Ascending aorta (tissue), 2 donors: ENCODE results near the gene CEP131. TPM values are rescaled to one million over a fixed set of nuclear protein-coding genes. Genes with fewer than 3 reads are reported as not detected.

ENCODE experiments used
- DNase-seq, 2 donors: peaks; one replicate each; pipeline ENCODE4 v3.0.0-alpha.2; 2019; ENCODE audit warnings: low spot score in 2 of 2
- H3K27ac ChIP-seq, 2 donors: fragments of 200-600 bp; sonication (generic); one replicate each; pipeline ENCODE4 v1.5.1; 2016 to 2017; ENCODE audit warnings: mild to moderate bottlenecking in 1 of 2
- H3K27me3 ChIP-seq: fragments of 200-600 bp; sonication (generic); one replicate; pipeline ENCODE4 v1.5.1; 2017
- H3K36me3 ChIP-seq, 2 donors: fragments of 200-600 bp; sonication (generic); one replicate each; pipeline ENCODE4 v1.5.1; 2016
- H3K4me1 ChIP-seq, 2 donors: fragments of 200-600 bp; sonication (generic); one replicate each; pipeline ENCODE4 v1.5.1; 2016 to 2017; ENCODE audit warnings: mild to moderate bottlenecking in 1 of 2
- H3K4me3 ChIP-seq, 2 donors: fragments of 200-600 bp; sonication (generic); one replicate each; pipeline ENCODE4 v1.5.1; 2016 to 2017; ENCODE audit warnings: mild to moderate bottlenecking in 1 of 2
- H3K9me3 ChIP-seq, 2 donors: fragments of 200-600 bp; sonication (generic); one replicate each; pipeline ENCODE4 v1.5.1; 2016
- intact Hi-C: fragments of 100-400 bp; cut with DNase I; formaldehyde crosslinking; loops from one replicate; pipeline ENCODE4 v1.15.1; 2023
- total RNA-seq: library from RNA; depleted of rRNA; stranded (reverse); fragments of >200 nt; gene quantifications from one replicate; pipeline ENCODE4 v1.1.0, GENCODE V29; 2016
- TF ChIP-seq, protein P1 (sequence below), 3 experiments: fragments of 200-600 bp in 2 of 3; fragments of 450-650 bp in 1 of 3; sonication (generic) in 2 of 3; IDR thresholded peaks; one replicate each; pipeline ENCODE4 v1.5.1; 2016 to 2019; ENCODE audit warnings: antibody characterized with exemption in 3 of 3, mild to moderate bottlenecking in 1 of 3, moderate library complexity in 1 of 3

Gene CEP131
- total RNA-seq, 1 donor from 2014 or later = 6.7 TPM

DNA sequence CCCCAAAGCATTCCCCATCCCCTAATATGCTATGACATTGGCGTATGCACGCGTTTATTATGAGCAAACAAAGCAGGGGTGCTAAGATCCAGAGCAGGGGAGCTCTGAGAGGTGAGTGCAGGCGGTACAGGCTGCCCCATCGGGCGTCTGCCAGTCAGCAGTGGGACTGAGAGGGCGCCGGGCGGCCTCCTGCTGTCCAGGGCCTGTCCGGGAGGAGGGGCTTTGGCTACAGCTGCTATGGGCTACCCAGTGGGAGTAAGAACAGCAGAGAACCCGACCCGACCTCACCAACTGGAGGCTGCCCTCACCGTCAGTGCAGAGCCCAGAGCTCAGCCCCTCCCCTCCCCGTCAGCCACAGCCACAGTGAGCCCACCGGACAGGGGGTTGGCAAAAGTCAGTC lies 38.2 kb downstream of the CEP131 start:
- Histone ChIP-seq H3K9me3 (no peaks in the 10 kb centered on the region), H3K27me3 (no peaks in the 10 kb centered on the region), H3K4me1 (no peaks in the 10 kb centered on the region), H3K27ac (no peak overlapping the region), H3K36me3 (no peaks in the 10 kb centered on the region), H3K4me3 (no peak overlapping the region)
- DNase-seq = no peak
- TF ChIP-seq, protein P1, sequence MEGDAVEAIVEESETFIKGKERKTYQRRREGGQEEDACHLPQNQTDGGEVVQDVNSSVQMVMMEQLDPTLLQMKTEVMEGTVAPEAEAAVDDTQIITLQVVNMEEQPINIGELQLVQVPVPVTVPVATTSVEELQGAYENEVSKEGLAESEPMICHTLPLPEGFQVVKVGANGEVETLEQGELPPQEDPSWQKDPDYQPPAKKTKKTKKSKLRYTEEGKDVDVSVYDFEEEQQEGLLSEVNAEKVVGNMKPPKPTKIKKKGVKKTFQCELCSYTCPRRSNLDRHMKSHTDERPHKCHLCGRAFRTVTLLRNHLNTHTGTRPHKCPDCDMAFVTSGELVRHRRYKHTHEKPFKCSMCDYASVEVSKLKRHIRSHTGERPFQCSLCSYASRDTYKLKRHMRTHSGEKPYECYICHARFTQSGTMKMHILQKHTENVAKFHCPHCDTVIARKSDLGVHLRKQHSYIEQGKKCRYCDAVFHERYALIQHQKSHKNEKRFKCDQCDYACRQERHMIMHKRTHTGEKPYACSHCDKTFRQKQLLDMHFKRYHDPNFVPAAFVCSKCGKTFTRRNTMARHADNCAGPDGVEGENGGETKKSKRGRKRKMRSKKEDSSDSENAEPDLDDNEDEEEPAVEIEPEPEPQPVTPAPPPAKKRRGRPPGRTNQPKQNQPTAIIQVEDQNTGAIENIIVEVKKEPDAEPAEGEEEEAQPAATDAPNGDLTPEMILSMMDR (IDR thresholded peaks at IDR 0.05) = no peak
- intact Hi-C loops = no loop called here

DNA sequence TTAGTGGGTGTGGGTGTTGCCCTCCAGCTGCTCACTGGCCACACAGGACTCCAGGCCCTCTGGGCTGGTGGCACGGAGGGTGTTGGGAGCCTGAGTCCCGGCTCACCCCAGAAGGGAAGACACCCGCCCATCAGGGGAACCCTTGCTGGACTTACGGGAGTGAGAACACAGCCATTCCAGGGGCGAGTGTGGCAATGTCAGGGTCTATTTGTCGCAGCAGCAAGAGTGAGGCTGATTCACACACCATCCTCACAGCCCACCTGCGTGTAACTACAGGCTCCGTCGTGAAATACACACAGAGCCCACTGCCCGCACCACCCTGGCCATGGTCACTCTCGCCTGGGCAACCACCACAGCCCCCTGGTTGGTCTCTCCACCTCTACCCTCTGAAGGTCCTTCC lies 39.0 kb downstream of the CEP131 start:
- no peak for DNase-seq
- no peaks in the 10 kb centered on the region for H3K36me3 ChIP-seq
- no peak overlapping the region for H3K4me3 ChIP-seq
- intact Hi-C loops = no loop called here
- no peak overlapping the region for H3K27ac ChIP-seq
- H3K4me1 ChIP-seq = no peaks in the 10 kb centered on the region
- TF ChIP-seq, protein P1 (IDR thresholded peaks at IDR 0.05) = no peak
- H3K9me3 ChIP-seq = no peaks in the 10 kb centered on the region
- H3K27me3 ChIP-seq = no peaks in the 10 kb centered on the region

DNA sequence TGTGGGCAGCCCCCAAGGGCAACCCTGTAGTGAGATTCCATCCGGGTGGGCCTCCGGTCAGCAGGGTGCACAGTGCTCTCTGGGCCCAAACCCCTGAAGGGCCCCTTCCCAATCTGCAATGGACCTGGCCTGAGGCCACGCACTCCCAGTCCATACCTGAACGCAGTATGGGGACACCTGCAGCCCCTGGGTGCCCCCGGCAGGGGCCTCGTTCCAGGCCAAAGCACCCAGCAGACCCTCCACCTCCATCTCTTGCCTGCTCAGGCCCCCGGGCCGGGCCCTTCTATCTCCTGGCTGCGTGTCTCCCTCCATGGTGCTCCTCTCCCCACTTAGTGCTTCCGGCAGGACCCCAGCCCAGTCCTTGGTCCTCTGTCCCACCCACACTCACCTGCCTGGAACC lies 39.4 kb downstream of the CEP131 start:
- Histone ChIP-seq H3K4me3 (no peak overlapping the region), H3K27me3 (no peaks in the 10 kb centered on the region), H3K36me3 (no peaks in the 10 kb centered on the region), H3K9me3 (no peaks in the 10 kb centered on the region), H3K4me1 (no peaks in the 10 kb centered on the region), H3K27ac (no peak overlapping the region)
- intact Hi-C loops = no loop called here
- TF ChIP-seq, protein P1 (IDR thresholded peaks at IDR 0.05) = no peak
- no peak for DNase-seq

DNA sequence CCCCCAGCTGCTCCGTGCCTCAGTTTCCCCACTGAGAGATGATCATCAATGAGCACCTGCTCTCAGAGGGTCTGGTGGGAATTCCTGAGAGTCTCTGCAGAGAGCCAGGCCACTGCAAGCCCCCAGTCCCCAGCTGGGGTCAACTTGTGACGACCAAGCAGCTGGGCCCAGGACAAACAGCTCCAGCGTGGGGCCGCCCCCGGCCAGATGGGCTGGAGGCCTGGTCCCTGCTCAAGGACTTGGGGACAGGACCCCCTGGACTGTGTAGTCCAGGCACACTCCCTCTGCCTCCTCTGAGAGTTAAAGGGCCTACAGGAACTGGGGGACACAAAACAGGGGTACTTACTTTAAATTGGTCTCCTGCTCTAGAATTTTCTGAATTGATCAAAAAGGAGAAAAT lies 40.2 kb downstream of the CEP131 start:
- Histone ChIP-seq H3K4me3 (no peak overlapping the region), H3K27me3 (no peaks in the 10 kb centered on the region), H3K4me1 (no peaks in the 10 kb centered on the region), H3K36me3 (no peaks in the 10 kb centered on the region), H3K9me3 (no peaks in the 10 kb centered on the region), H3K27ac (no peak overlapping the region)
- TF ChIP-seq, protein P1 (IDR thresholded peaks at IDR 0.05) = no peak
- intact Hi-C loops = no loop called here
- no peak for DNase-seq

DNA sequence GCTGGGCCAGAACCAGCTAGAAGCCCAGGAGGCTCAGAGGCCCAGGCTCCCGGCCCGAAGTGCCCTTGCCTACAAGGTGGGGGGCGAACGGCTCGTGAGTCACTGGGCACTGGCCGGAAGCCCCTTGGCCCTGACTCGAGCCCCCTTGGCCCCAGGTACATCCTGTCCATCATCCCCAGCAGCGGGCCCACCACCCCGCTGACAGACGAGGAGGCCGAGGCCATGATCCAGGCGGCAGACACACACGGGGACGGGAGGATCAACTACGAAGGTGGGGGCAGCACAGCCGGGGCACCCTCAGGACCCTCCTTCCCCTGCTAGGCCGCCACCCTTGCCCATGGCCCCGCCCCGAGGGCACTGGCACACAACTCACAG lies 41.0 kb downstream of the CEP131 start:
- no peak for DNase-seq

More for the DNA sequence above, 41.0 kb downstream of the CEP131 start:
- intact Hi-C loops = no loop called here
- no peak overlapping the region for H3K4me3 ChIP-seq
- H3K36me3 ChIP-seq = no peaks in the 10 kb centered on the region
- TF ChIP-seq, protein P1 (IDR thresholded peaks at IDR 0.05) = no peak
- H3K27ac ChIP-seq = no peak overlapping the region
- no peaks in the 10 kb centered on the region for H3K27me3 ChIP-seq
- no peaks in the 10 kb centered on the region for H3K4me1 ChIP-seq
- no peaks in the 10 kb centered on the region for H3K9me3 ChIP-seq
